KMS-11 (cell line): ENCODE results near the gene LAPTM5.

Experiments
- H2AFZ ChIP-seq: fragments of 200-600 bp; sonication (generic); 2 replicates; pipeline ENCODE4 v1.6.1; 2016; ENCODE audit warnings: antibody characterized with exemption, mixed run types, low read depth
- H3K27ac ChIP-seq: fragments of 200-600 bp; sonication (generic); 2 replicates; pipeline ENCODE4 v1.6.1; 2016; ENCODE audit warnings: mild to moderate bottlenecking, mixed run types
- H3K27me3 ChIP-seq: fragments of 200-600 bp; sonication (generic); 2 replicates; pipeline ENCODE4 v1.6.1; 2017; ENCODE audit warnings: mild to moderate bottlenecking, low read depth, mixed run types, moderate library complexity; ENCODE audit not compliant: insufficient read depth
- H3K36me3 ChIP-seq: fragments of 200-600 bp; sonication (generic); 2 replicates; pipeline ENCODE4 v1.6.1; 2017; ENCODE audit warnings: mild to moderate bottlenecking, mixed run types; ENCODE audit not compliant: insufficient read depth
- H3K4me1 ChIP-seq: fragments of 200-600 bp; sonication (generic); 2 replicates; pipeline ENCODE4 v1.6.1; 2016; ENCODE audit warnings: mild to moderate bottlenecking, low read depth, mixed run types; ENCODE audit not compliant: poor library complexity, severe bottlenecking
- H3K4me2 ChIP-seq: fragments of 200-600 bp; sonication (generic); 2 replicates; pipeline ENCODE4 v1.7.0; 2016; ENCODE audit warnings: mild to moderate bottlenecking, mixed run types
- H3K4me3 ChIP-seq: fragments of 200-600 bp; sonication (generic); IDR thresholded peaks from 2 replicates; pipeline ENCODE4 v1.6.1; 2017; ENCODE audit warnings: low read depth, low read length, mixed read lengths; ENCODE audit not compliant: insufficient read depth
- H3K79me2 ChIP-seq: fragments of 200-600 bp; sonication (generic); 2 replicates; pipeline ENCODE4 v1.6.1; 2016; ENCODE audit warnings: low read depth, mixed run types; ENCODE audit not compliant: insufficient read depth
- H3K9ac ChIP-seq: fragments of 200-600 bp; sonication (generic); 2 replicates; pipeline ENCODE4 v1.6.1; 2016; ENCODE audit warnings: mild to moderate bottlenecking, mixed run types
- H4K20me1 ChIP-seq: fragments of 200-600 bp; sonication (generic); 2 replicates; pipeline ENCODE4 v1.6.1; 2016; ENCODE audit warnings: mild to moderate bottlenecking, mixed run types; ENCODE audit not compliant: insufficient read depth
- CTCF ChIP-seq: fragments of 200-600 bp; sonication (generic); conservative IDR thresholded peaks from 2 replicates; pipeline ENCODE4 v1.6.1; 2017; ENCODE audit warnings: low read depth, mild to moderate bottlenecking, antibody characterized with exemption, low read length, moderate library complexity, mixed read lengths

Gene LAPTM5

GRCh38 chr1:30738715-30739559 is 18.6 kb downstream of the LAPTM5 start:
- H3K27me3 ChIP-seq = no peaks in the 10 kb centered on the region
- no peaks in the 10 kb centered on the region; the same call in 1 of the 2 replicates for H3K79me2 ChIP-seq
- no peaks in the 10 kb centered on the region; the same call in 1 of the 2 replicates for H3K36me3 ChIP-seq
- peaks cover 20% of the 10 kb centered on the region for H3K4me1 ChIP-seq
- H4K20me1 ChIP-seq = no peaks in the 10 kb centered on the region
- no peak for TF ChIP-seq CTCF
- H2AFZ ChIP-seq = no peak overlapping the region
- H3K27ac ChIP-seq = no peak overlapping the region
- H3K9ac ChIP-seq = no peak overlapping the region
- H3K4me2 ChIP-seq = no peak overlapping the region
- no peak overlapping the region for H3K4me3 ChIP-seq

GRCh38 chr1:30738040-30738714 is 19.4 kb downstream of the LAPTM5 start:
- Histone ChIP-seq H4K20me1 (no peaks in the 10 kb centered on the region), H3K4me2 (no peak overlapping the region), H3K27me3 (no peaks in the 10 kb centered on the region), H3K4me3 (no peak overlapping the region), H3K27ac (no peak overlapping the region), H3K79me2 (no peaks in the 10 kb centered on the region; the same call in 1 of the 2 replicates), H3K4me1 (peaks cover 14% of the 10 kb centered on the region), H3K36me3 (no peaks in the 10 kb centered on the region; the same call in 1 of the 2 replicates), H3K9ac (no peak overlapping the region), H2AFZ (no peak overlapping the region)
- no peak for TF ChIP-seq CTCF

GRCh38 chr1:30737357-30738039 is 20.1 kb downstream of the LAPTM5 start:
- no peak overlapping the region for H2AFZ ChIP-seq
- no peak overlapping the region for H3K9ac ChIP-seq
- H3K27ac ChIP-seq = no peak overlapping the region
- H4K20me1 ChIP-seq = no peaks in the 10 kb centered on the region
- H3K27me3 ChIP-seq = no peaks in the 10 kb centered on the region
- no peak overlapping the region for H3K4me2 ChIP-seq
- no peaks in the 10 kb centered on the region for H3K79me2 ChIP-seq
- no peak overlapping the region for H3K4me3 ChIP-seq
- peaks cover 14% of the 10 kb centered on the region for H3K4me1 ChIP-seq
- no peak for TF ChIP-seq CTCF
- H3K36me3 ChIP-seq = no peaks in the 10 kb centered on the region; the same call in 1 of the 2 replicates

GRCh38 chr1:30735668-30736498 is 21.7 kb downstream of the LAPTM5 start:
- no peaks in the 10 kb centered on the region for H3K27me3 ChIP-seq
- no peaks in the 10 kb centered on the region; the same call in 1 of the 2 replicates for H3K36me3 ChIP-seq
- no peaks in the 10 kb centered on the region for H4K20me1 ChIP-seq
- H3K4me2 ChIP-seq = no peak overlapping the region
- H3K27ac ChIP-seq = no peak overlapping the region
- no peak for TF ChIP-seq CTCF
- H3K79me2 ChIP-seq = no peaks in the 10 kb centered on the region
- H3K9ac ChIP-seq = no peak overlapping the region
- H2AFZ ChIP-seq = no peak overlapping the region
- no peak overlapping the region for H3K4me3 ChIP-seq
- peaks cover 13% of the 10 kb centered on the region for H3K4me1 ChIP-seq
